Upper lobe of left lung (tissue), 6 donors: ENCODE measurements around the gene APOBEC3C. TPM values are rescaled to one million over a fixed set of nuclear protein-coding genes. Genes with fewer than 3 reads are reported as not detected.

Source experiments
- ATAC-seq, 2 donors: fragments of 200-7000 bp; cut with Tn5 transposase; one replicate each; pipeline ENCODE4 v1.9.1; 2022; ENCODE audit warnings: mild to moderate bottlenecking in 2 of 2, moderate library complexity in 2 of 2; ENCODE audit not compliant: low FRiP score in 2 of 2
- DNase-seq, 2 donors: peaks; one replicate each; pipeline ENCODE4 v3.0.0-alpha.2; 2019 to 2020
- H3K27ac ChIP-seq, 4 donors: fragments of 200-600 bp; sonication (generic); one replicate each; pipeline ENCODE4 v1.5.1; 2016 to 2019
- H3K27me3 ChIP-seq, 4 donors: fragments of 200-600 bp; sonication (generic); one replicate each; pipeline ENCODE4 v1.5.1; 2017 to 2019
- H3K36me3 ChIP-seq, 4 donors: fragments of 200-600 bp; sonication (generic); one replicate each; pipeline ENCODE4 v1.5.1; 2016 to 2019
- H3K4me1 ChIP-seq, 4 donors: fragments of 200-600 bp; sonication (generic); one replicate each; pipeline ENCODE4 v1.5.1; 2018 to 2019
- H3K4me3 ChIP-seq, 4 donors: fragments of 200-600 bp; sonication (generic); one replicate each; pipeline ENCODE4 v1.5.1; 2017 to 2019; ENCODE audit warnings: mild to moderate bottlenecking in 2 of 4, moderate library complexity in 1 of 4
- H3K9me3 ChIP-seq, 4 donors: fragments of 200-600 bp; sonication (generic); one replicate each; pipeline ENCODE4 v1.5.1; 2018 to 2019
- CTCF ChIP-seq, 6 experiments: fragments of 450-650 bp in 4 of 6; fragments of 200-600 bp in 2 of 6; sonication (generic) in 2 of 6; IDR thresholded peaks; one replicate each; pipeline ENCODE4 v1.5.1; 2016 to 2019; ENCODE audit warnings: antibody characterized with exemption in 6 of 6
- EP300 ChIP-seq, 4 donors: sonication (generic); formaldehyde crosslinking; IDR thresholded peaks; one replicate each; pipeline ENCODE4 v1.5.1; 2017; ENCODE audit warnings: antibody characterized with exemption in 4 of 4, control low read depth in 2 of 4
- POLR2A ChIP-seq, 4 donors: fragments of 450-650 bp; IDR thresholded peaks; one replicate each; pipeline ENCODE4 v1.5.1; 2016 to 2017; ENCODE audit warnings: antibody characterized with exemption in 4 of 4, mild to moderate bottlenecking in 2 of 4
- POLR2AphosphoS5 ChIP-seq, 2 donors: sonication (generic); formaldehyde crosslinking; IDR thresholded peaks; one replicate each; pipeline ENCODE4 v1.5.1; 2017; ENCODE audit warnings: antibody characterized with exemption in 2 of 2
- WGBS, 2 donors: methylation state at CpG; one replicate each; pipeline ENCODE4 v1.1.5; 2017 to 2018; 5-methylcytosine and 5-hydroxymethylcytosine counted together
- total RNA-seq, 6 donors: library from RNA; depleted of rRNA in 4 of 6; stranded (reverse); fragments of >200 nt in 4 of 6; gene quantifications; one replicate each; pipeline versions ENCODE4 v1.1.0 to v1.2.1, GENCODE V29; 2016 to 2021
- donor health status: DM: no; HTN: no; CAD: no; lungs with moderate emphysema.
- donor health status: DM: no; HTN: yes; CAD: no; lungs with severe emphysema.

Gene APOBEC3C
- total RNA-seq, 6 donors from 2014 or later, result 6.1 to 27.0 (median 11.1) TPM

DNA sequence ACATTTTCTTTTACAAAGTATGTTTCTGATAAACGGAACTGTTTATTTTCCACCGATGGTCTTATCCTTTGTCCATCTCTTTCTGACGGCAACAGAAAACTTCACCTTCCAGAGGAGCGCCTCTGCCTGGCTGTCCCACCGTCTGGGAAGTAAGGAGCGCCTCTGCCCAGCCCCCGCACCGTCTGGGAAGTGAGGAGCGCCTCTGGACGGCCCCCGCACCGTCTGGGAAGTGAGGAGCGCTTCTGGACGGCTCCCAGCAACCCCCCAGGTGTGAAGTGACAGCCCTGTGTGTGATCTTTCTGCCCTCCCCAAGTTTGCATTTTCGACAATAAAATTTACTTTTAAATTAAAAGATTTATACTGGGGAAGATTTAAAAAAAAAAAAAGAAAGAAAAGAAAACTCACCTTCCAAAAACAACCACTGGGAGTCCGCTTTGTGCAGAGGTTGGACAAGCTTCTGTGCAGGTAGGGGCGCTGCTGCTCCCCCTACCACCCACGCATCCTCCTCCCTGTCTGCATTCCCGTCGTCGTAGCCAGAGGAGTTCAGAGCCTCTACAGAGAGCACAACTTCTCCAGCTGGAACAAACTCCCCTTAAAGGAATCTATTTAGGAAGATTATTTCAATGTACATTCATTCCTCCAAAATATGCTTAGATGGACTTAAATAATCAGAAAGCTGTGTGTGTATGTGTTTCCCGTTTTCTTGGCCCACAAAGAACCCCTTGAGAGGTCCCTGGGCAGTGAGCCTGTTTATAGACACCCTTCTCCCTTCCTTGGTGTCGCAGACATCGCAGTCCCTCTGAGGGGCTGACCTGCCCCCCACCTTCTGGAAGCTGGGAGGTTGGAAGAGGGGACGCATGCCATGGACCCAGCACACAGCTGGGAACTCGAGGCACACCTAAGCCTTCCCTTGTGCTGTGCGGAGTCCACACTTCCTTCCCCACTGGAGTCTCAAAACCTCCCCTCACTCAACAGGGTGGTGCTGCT, 32.8 kb upstream of the APOBEC3C start:
- 36% methylated on average over 23 of the region's 27 CpGs; no CpG with 5 or more reads in 1 of the 2 donors for WGBS, 2 donors
- no peaks in the 10 kb centered on the region for H3K9me3 ChIP-seq
- H3K4me3 ChIP-seq, result peak overlapping the region in 2 of 4 donors; percentile 54
- TF ChIP-seq EP300 (IDR thresholded peaks at IDR 0.05) (no peak), POLR2AphosphoS5 (IDR thresholded peaks at IDR 0.05) (no peak), CTCF (IDR thresholded peaks at IDR 0.05) (peak in 2 of 6 experiments; percentile 10 to 27), POLR2A (IDR thresholded peaks at IDR 0.05) (no peak)
- no peak for DNase-seq
- ATAC-seq, result peak; percentile 43 to 64
- H3K27me3 ChIP-seq, result no peaks in the 10 kb centered on the region
- H3K27ac ChIP-seq, result peak overlapping the region in 3 of 4 donors; percentile 43 to 80 (median 66)
- H3K36me3 ChIP-seq, result no peaks in the 10 kb centered on the region
- peaks cover 0 to 19% (median 17%) of the 10 kb centered on the region in 4 donors for H3K4me1 ChIP-seq

- ATAC-seq, result peak; percentile 95 to 97
- no peaks in the 10 kb centered on the region for H3K9me3 ChIP-seq
- H3K27ac ChIP-seq, result peak within 1 kb of the TSS in 3 of 4 donors; percentile 43 to 80 (median 66)
- peak within 1 kb of the TSS in 3 of 4 donors; percentile 26 to 54 (median 54) for H3K4me3 ChIP-seq
- no peaks in the 10 kb centered on the region for H3K36me3 ChIP-seq
- no peaks in the 10 kb centered on the region for H3K27me3 ChIP-seq
- DNase-seq, result no peak
- TF ChIP-seq EP300 (IDR thresholded peaks at IDR 0.05) (no peak), POLR2A (IDR thresholded peaks at IDR 0.05) (peak in 1 of 4 donors; percentile 38), CTCF (IDR thresholded peaks at IDR 0.05) (no peak), POLR2AphosphoS5 (IDR thresholded peaks at IDR 0.05) (peak in 1 of 2 donors; percentile 64)
- H3K4me1 ChIP-seq, result peaks cover 0 to 19% (median 17%) of the 10 kb centered on the region in 4 donors
- 9% methylated on average over 10 of the region's 16 CpGs; no CpG with 5 or more reads in 1 of the 2 donors for WGBS, 2 donors
Observed at GRCh38 chr22:38981992-38982927, 31.8 kb upstream of the APOBEC3C start, which contains the start of gene APOBEC3B. Gene APOBEC3B, plus strand, starts transcription at chr22:38982347. Its CDS starts 107 bp downstream, at chr22:38982454.

DNA sequence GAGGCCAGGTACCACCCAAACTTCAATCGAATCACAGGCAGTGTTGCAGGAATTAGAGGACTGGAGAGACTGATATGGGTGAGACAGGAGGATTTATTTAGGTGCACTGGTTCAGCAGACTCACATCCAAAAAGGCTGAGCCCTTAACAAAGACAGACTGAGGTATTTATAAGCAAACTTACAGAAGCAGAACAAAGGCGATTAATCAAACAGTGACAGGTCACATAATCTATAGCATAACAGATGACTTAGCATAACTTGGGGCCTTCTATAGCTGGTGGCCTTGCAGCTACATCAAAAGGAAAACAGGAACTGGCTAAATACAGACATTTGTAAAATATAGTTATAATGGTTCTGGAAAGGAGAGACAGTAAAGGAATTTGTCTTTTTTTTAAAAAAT, 29.8 kb upstream of the APOBEC3C start:
- peak overlapping the region in 1 of 4 donors; percentile 58 for H3K27ac ChIP-seq
- no peak for TF ChIP-seq POLR2AphosphoS5 (IDR thresholded peaks at IDR 0.05)
- no peak for TF ChIP-seq EP300 (IDR thresholded peaks at IDR 0.05)
- no peak for TF ChIP-seq POLR2A (IDR thresholded peaks at IDR 0.05)
- no peak for TF ChIP-seq CTCF (IDR thresholded peaks at IDR 0.05)
- H3K4me1 ChIP-seq, result peaks cover 0 to 19% (median 17%) of the 10 kb centered on the region in 4 donors
- WGBS, 2 donors, result 96% methylated on average over 2 of the region's 2 CpGs; no CpG with 5 or more reads in 1 of the 2 donors
- H3K9me3 ChIP-seq, result no peaks in the 10 kb centered on the region
- no peaks in the 10 kb centered on the region for H3K36me3 ChIP-seq
- DNase-seq (no peak), ATAC-seq (no peak)
- H3K27me3 ChIP-seq, result no peaks in the 10 kb centered on the region
- no peak overlapping the region for H3K4me3 ChIP-seq
